ENCODE measurements around the gene MN1. TPM values are rescaled to one million over a fixed set of nuclear protein-coding genes. Genes with fewer than 3 reads are reported as not detected.

MN1 gene
- total RNA-seq, 1 donor from 2014 or later = 4.0 TPM

DNA sequence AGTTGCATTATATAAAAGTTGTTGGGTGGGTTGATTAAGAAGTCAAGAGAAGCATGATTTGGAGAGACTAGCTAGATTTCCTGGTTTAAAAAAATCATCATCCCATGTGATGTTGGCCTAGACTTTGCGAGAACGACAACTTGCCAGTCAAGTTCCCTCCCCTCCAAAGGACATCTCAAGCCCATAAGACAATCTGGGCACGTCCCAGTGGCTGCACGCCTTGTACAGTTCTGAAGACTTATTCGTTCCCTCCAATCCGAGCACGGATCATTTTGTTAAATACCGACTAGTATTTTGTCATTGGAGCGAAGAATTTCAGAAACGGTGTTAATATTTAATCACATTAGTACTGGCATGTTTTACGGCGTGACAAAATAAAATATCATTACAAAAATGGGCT is 8.0 kb downstream of the MN1 start:
- Histone ChIP-seq H3K27ac (no peak overlapping the region), H3K4me1 (no peaks in the 10 kb centered on the region), H3K27me3 (no peaks in the 10 kb centered on the region), H3K36me3 (no peaks in the 10 kb centered on the region), H3K9me3 (no peaks in the 10 kb centered on the region), H3K4me3 (no peak overlapping the region)
- no peak for DNase-seq
- TF ChIP-seq, protein P1, sequence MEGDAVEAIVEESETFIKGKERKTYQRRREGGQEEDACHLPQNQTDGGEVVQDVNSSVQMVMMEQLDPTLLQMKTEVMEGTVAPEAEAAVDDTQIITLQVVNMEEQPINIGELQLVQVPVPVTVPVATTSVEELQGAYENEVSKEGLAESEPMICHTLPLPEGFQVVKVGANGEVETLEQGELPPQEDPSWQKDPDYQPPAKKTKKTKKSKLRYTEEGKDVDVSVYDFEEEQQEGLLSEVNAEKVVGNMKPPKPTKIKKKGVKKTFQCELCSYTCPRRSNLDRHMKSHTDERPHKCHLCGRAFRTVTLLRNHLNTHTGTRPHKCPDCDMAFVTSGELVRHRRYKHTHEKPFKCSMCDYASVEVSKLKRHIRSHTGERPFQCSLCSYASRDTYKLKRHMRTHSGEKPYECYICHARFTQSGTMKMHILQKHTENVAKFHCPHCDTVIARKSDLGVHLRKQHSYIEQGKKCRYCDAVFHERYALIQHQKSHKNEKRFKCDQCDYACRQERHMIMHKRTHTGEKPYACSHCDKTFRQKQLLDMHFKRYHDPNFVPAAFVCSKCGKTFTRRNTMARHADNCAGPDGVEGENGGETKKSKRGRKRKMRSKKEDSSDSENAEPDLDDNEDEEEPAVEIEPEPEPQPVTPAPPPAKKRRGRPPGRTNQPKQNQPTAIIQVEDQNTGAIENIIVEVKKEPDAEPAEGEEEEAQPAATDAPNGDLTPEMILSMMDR (IDR thresholded peaks at IDR 0.05) = no peak
- intact Hi-C loops (cut with DNase I) = no loop called here
- ATAC-seq = no peak

DNA sequence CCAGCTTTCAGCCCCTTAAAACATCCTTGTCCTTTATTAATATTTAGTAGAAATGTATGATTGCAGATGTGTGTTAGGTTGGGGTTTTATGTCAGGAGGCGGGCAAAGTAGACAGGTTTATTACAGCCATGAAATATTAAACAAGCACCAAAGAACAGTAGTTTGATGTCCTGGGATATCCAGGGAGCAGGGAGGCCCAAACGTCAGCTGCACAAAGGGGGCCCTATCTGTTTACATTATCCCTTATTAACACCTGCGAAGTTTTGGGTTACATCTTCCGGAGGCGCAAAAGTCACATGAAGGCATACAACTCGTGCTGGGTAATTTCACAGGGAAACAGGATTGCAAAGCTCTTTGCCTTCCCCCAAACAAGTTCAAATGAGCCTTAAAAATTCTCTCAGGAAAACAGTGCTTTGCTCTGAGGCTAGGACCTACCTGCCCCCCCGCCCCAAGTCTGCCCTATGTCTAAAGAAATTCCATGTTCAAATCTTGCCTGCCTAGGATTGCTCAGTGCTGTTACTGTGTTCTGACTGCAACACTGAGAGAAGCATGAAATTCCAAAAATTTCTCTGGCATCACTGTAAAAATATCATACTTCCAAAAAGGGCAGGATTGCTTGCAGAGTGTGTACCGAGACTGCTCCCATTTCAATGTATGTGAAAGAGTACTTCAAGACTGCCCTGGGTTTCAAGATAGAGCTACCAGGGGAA is 8.9 kb downstream of the MN1 start:
- TF ChIP-seq, protein P1 (IDR thresholded peaks at IDR 0.05) = no peak
- Histone ChIP-seq H3K4me1 (no peaks in the 10 kb centered on the region), H3K9me3 (no peaks in the 10 kb centered on the region), H3K27me3 (no peaks in the 10 kb centered on the region), H3K36me3 (no peaks in the 10 kb centered on the region), H3K4me3 (no peak overlapping the region), H3K27ac (no peak overlapping the region)
- ATAC-seq (no peak), DNase-seq (no peak)
- intact Hi-C loops (cut with DNase I) = no loop called here

DNA sequence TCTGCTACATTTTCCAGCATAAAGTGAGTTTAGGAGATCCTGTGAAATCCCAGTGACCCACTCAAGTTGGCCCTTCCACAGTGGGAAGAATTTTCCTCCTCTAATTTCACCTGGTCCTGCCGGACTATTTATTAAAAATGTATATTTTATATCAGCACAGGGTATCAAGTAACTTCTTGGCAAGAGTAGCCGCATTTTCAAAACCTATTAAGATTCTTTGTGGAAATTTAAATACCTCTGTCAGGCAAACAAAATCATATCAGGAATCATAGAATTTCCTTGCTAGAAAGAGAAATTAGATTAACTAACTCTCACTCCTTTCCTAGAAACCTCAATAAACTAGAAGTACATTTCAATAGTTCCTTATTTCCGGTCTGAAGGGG is 9.7 kb downstream of the MN1 start:
- Histone ChIP-seq H3K27ac (no peak overlapping the region), H3K36me3 (no peaks in the 10 kb centered on the region), H3K4me1 (no peaks in the 10 kb centered on the region), H3K4me3 (no peak overlapping the region), H3K9me3 (no peaks in the 10 kb centered on the region), H3K27me3 (no peaks in the 10 kb centered on the region)
- TF ChIP-seq, protein P1 (IDR thresholded peaks at IDR 0.05) = no peak
- intact Hi-C loops (cut with DNase I) = no loop called here
- no peak for ATAC-seq
- no peak for DNase-seq

DNA sequence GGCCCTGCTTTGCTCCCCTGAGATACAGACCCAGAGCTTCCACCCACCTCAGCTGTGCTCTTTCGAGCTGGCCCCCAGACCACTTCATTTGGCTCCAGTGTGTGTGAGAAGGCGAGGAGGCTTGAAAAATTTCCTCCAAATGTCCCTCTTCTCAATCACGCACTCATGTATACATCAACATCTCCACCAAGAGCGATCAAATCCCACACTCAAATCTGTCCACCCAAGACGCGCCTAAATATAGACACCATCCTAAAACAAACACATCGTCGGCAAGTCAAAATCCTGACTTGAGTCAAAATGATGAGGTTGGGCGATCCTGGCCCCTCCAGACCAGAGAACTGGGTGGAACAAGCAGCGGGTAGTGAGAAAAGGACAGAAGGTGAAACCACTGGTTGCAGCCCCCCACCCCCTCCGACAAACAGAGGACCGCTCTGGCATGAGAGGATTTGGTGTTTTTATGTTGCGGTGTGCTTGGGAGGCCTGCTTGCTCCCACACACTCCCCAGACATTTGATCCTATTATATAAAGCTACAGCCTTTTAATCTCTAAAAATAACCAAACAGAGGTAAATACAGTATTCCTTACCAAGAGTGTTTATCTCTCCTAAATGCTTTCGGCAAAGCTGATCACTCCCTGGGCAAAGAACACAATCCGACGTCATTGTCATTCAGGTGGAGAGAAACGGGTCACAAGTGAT is 10.2 kb downstream of the MN1 start:
- no peaks in the 10 kb centered on the region for H3K9me3 ChIP-seq
- TF ChIP-seq, protein P1 (IDR thresholded peaks at IDR 0.05) = no peak
- no peak for DNase-seq
- ATAC-seq = no peak
- no peaks in the 10 kb centered on the region for H3K4me1 ChIP-seq
- no peaks in the 10 kb centered on the region for H3K27me3 ChIP-seq
- H3K27ac ChIP-seq = no peak overlapping the region
- H3K4me3 ChIP-seq = no peak overlapping the region
- H3K36me3 ChIP-seq = no peaks in the 10 kb centered on the region
- intact Hi-C loops (cut with DNase I) = no loop called here

DNA sequence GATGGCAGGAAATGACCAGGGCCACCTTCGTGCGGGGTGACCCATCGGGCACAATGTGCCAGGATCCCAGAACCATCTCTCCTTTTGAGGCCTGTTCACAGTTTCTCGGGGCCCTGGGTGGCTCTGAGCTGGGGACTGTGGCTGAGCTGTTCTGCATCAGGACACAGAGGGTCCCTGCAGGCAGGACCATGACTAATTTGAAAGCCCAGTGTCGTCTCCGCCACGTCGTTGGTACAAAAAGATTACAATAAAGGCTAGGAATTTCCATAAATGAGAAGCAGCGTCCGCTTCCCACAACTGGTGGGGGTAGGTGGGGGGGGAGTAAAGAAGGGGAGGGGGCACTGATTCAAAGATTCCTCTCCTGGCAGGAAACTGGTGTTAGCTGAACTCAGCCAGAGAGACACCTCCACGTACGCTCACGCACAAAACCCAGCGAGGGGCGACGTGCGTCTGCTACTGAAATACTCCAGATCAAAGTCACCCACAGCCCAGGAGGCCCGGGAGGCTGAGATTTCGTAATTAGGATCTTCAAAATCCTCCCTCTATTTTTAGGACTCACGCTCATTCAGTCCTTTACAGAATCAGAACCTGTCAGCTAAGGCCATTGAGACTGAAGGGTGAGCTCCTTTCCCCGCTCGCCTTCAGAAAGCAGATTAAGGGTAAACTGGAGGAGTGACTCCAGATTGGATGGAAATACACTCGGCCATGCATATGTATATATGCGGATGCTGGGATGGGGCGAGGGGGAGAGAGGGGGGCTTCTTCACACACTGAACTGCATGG is 11.0 kb downstream of the MN1 start:
- no peaks in the 10 kb centered on the region for H3K36me3 ChIP-seq
- no peak overlapping the region for H3K4me3 ChIP-seq
- no peak for DNase-seq
- no peaks in the 10 kb centered on the region for H3K4me1 ChIP-seq
- no peaks in the 10 kb centered on the region for H3K27me3 ChIP-seq
- TF ChIP-seq, protein P1 (IDR thresholded peaks at IDR 0.05) = no peak
- intact Hi-C loops (cut with DNase I) = no loop called here
- no peak overlapping the region for H3K27ac ChIP-seq
- no peak for ATAC-seq
- no peaks in the 10 kb centered on the region for H3K9me3 ChIP-seq

Measured in upper lobe of right lung (tissue), 1 donor.